ENCODE data around the gene D2HGDH.

D2HGDH gene

GRCh38 chr2:241736111-241736510 is 1.7 kb downstream of the D2HGDH start:
- Histone ChIP-seq H4K8ac (ENCODE audit: low read depth, low read length) (no peak overlapping the region), H3K36me3 (ENCODE audit: control insufficient read depth in 1 of 2, insufficient read depth in 2 of 2, low read length in 2 of 2) (peaks cover 4 to 9% of the 10 kb centered on the region in 2 experiments), H3K27ac (ENCODE audit: low read depth, low read length) (no peak overlapping the region), H2BK120ac (ENCODE audit: insufficient read depth, low read length, poor library complexity) (no peak overlapping the region), H3K18ac (ENCODE audit: low read length) (no peak overlapping the region), H3K23ac (ENCODE audit: low read length) (no peak overlapping the region), H4K12ac (ENCODE audit: low read depth, low read length) (no peak overlapping the region), H2AFZ (ENCODE audit: insufficient read depth, low read length, poor library complexity) (no peak overlapping the region), H3K14ac (ENCODE audit: low read length) (no peak overlapping the region), H2BK12ac (ENCODE audit: low read length) (no peak overlapping the region), H3K79me1 (ENCODE audit: low read length) (peaks cover 11% of the 10 kb centered on the region), H3K9me3 (ENCODE audit: insufficient read depth, low read depth, low read length) (peaks cover 7% of the 10 kb centered on the region), H3K79me2 (ENCODE audit: control insufficient read depth, insufficient read depth, low read length, poor library complexity) (peaks cover 8% of the 10 kb centered on the region), H3K4me2 (ENCODE audit: low read length) (no peak overlapping the region), H4K91ac (ENCODE audit: low read depth, low read length) (no peak overlapping the region), H3K9ac (ENCODE audit: low read length) (no peak overlapping the region), H3K4me1 (ENCODE audit: control insufficient read depth in 1 of 2, insufficient read depth in 2 of 2, low read length in 2 of 2) (peaks cover 7 to 8% of the 10 kb centered on the region in 2 experiments), H3K27me3 (ENCODE audit: insufficient read depth, low read length) (no peaks in the 10 kb centered on the region), H2BK5ac (ENCODE audit: low read depth, low read length, poor library complexity) (no peak overlapping the region), H3K4me3 (ENCODE audit: low read depth, low read length) (no peak overlapping the region), H2AK5ac (ENCODE audit: low read length) (no peak overlapping the region), H3K4ac (ENCODE audit: low read depth, low read length) (no peak overlapping the region)
- no peak for DNase-seq
- no CpG with 5 or more reads among the region's 3 CpGs for WGBS (ENCODE audit: extremely low coverage, insufficient coverage, insufficient read length)

- Histone ChIP-seq H4K91ac (ENCODE audit: low read depth, low read length) (no peak overlapping the region), H2AFZ (ENCODE audit: insufficient read depth, low read length, poor library complexity) (no peak overlapping the region), H3K79me1 (ENCODE audit: low read length) (peaks cover 11% of the 10 kb centered on the region), H2AK5ac (ENCODE audit: low read length) (no peak overlapping the region), H3K14ac (ENCODE audit: low read length) (no peak overlapping the region), H3K4me1 (ENCODE audit: control insufficient read depth in 1 of 2, insufficient read depth in 2 of 2, low read length in 2 of 2) (peaks cover 6 to 7% of the 10 kb centered on the region in 2 experiments), H3K23ac (ENCODE audit: low read length) (no peak overlapping the region), H3K36me3 (ENCODE audit: control insufficient read depth in 1 of 2, insufficient read depth in 2 of 2, low read length in 2 of 2) (peaks cover 4 to 9% of the 10 kb centered on the region in 2 experiments), H3K27ac (ENCODE audit: low read depth, low read length) (no peak overlapping the region), H3K9ac (ENCODE audit: low read length) (no peak overlapping the region), H3K9me3 (ENCODE audit: insufficient read depth, low read depth, low read length) (peaks cover 5% of the 10 kb centered on the region), H3K4me3 (ENCODE audit: low read depth, low read length) (no peak overlapping the region), H3K27me3 (ENCODE audit: insufficient read depth, low read length) (no peaks in the 10 kb centered on the region), H3K18ac (ENCODE audit: low read length) (no peak overlapping the region), H3K4ac (ENCODE audit: low read depth, low read length) (no peak overlapping the region), H2BK5ac (ENCODE audit: low read depth, low read length, poor library complexity) (no peak overlapping the region), H2BK120ac (ENCODE audit: insufficient read depth, low read length, poor library complexity) (no peak overlapping the region), H4K12ac (ENCODE audit: low read depth, low read length) (no peak overlapping the region), H3K79me2 (ENCODE audit: control insufficient read depth, insufficient read depth, low read length, poor library complexity) (peaks cover 8% of the 10 kb centered on the region), H3K4me2 (ENCODE audit: low read length) (no peak overlapping the region), H4K8ac (ENCODE audit: low read depth, low read length) (no peak overlapping the region), H2BK12ac (ENCODE audit: low read length) (no peak overlapping the region)
- WGBS (ENCODE audit: extremely low coverage, insufficient coverage, insufficient read length) = no CpG with 5 or more reads among the region's 17 CpGs
- DNase-seq = no peak
Observed at GRCh38 chr2:241738040-241738686, 3.7 kb downstream of the D2HGDH start.

GRCh38 chr2:241739177-241739576 is 4.7 kb downstream of the D2HGDH start:
- no peak overlapping the region for H4K8ac ChIP-seq (ENCODE audit: low read depth, low read length)
- H3K79me1 ChIP-seq (ENCODE audit: low read length) = peaks cover 8% of the 10 kb centered on the region
- H2AFZ ChIP-seq (ENCODE audit: insufficient read depth, low read length, poor library complexity) = no peak overlapping the region
- H3K9ac ChIP-seq (ENCODE audit: low read length) = no peak overlapping the region
- H4K91ac ChIP-seq (ENCODE audit: low read depth, low read length) = no peak overlapping the region
- H3K4me2 ChIP-seq (ENCODE audit: low read length) = no peak overlapping the region
- H3K18ac ChIP-seq (ENCODE audit: low read length) = no peak overlapping the region
- no peak for DNase-seq
- H3K9me3 ChIP-seq (ENCODE audit: insufficient read depth, low read depth, low read length) = peaks cover 4% of the 10 kb centered on the region
- no peak overlapping the region for H3K23ac ChIP-seq (ENCODE audit: low read length)
- peaks cover 12 to 15% of the 10 kb centered on the region in 2 experiments for H3K36me3 ChIP-seq (ENCODE audit: control insufficient read depth in 1 of 2, insufficient read depth in 2 of 2, low read length in 2 of 2)
- no peak overlapping the region for H2AK5ac ChIP-seq (ENCODE audit: low read length)
- peaks cover 8% of the 10 kb centered on the region for H3K79me2 ChIP-seq (ENCODE audit: control insufficient read depth, insufficient read depth, low read length, poor library complexity)
- H3K4me3 ChIP-seq (ENCODE audit: low read depth, low read length) = no peak overlapping the region
- H3K4me1 ChIP-seq (ENCODE audit: control insufficient read depth in 1 of 2, insufficient read depth in 2 of 2, low read length in 2 of 2) = peaks cover 0 to under 1% of the 10 kb centered on the region in 2 experiments
- H3K14ac ChIP-seq (ENCODE audit: low read length) = no peak overlapping the region
- no peak overlapping the region for H4K12ac ChIP-seq (ENCODE audit: low read depth, low read length)
- WGBS (ENCODE audit: extremely low coverage, insufficient coverage, insufficient read length) = no CpG with 5 or more reads among the region's 15 CpGs
- no peak overlapping the region for H3K27ac ChIP-seq (ENCODE audit: low read depth, low read length)
- H2BK5ac ChIP-seq (ENCODE audit: low read depth, low read length, poor library complexity) = no peak overlapping the region
- no peak overlapping the region for H3K4ac ChIP-seq (ENCODE audit: low read depth, low read length)
- H2BK120ac ChIP-seq (ENCODE audit: insufficient read depth, low read length, poor library complexity) = no peak overlapping the region
- no peaks in the 10 kb centered on the region for H3K27me3 ChIP-seq (ENCODE audit: insufficient read depth, low read length)
- H2BK12ac ChIP-seq (ENCODE audit: low read length) = no peak overlapping the region

GRCh38 chr2:241739651-241740050 is 5.2 kb downstream of the D2HGDH start:
- Histone ChIP-seq H2BK5ac (ENCODE audit: low read depth, low read length, poor library complexity) (no peak overlapping the region), H3K4me3 (ENCODE audit: low read depth, low read length) (no peak overlapping the region), H3K79me1 (ENCODE audit: low read length) (peaks cover 6% of the 10 kb centered on the region), H4K91ac (ENCODE audit: low read depth, low read length) (no peak overlapping the region), H3K4me1 (ENCODE audit: control insufficient read depth in 1 of 2, insufficient read depth in 2 of 2, low read length in 2 of 2) (no peaks in the 10 kb centered on the region), H3K27ac (ENCODE audit: low read depth, low read length) (no peak overlapping the region), H3K14ac (ENCODE audit: low read length) (no peak overlapping the region), H3K27me3 (ENCODE audit: insufficient read depth, low read length) (no peaks in the 10 kb centered on the region), H3K4me2 (ENCODE audit: low read length) (no peak overlapping the region), H3K36me3 (ENCODE audit: control insufficient read depth in 1 of 2, insufficient read depth in 2 of 2, low read length in 2 of 2) (peaks cover 17 to 20% of the 10 kb centered on the region in 2 experiments), H3K4ac (ENCODE audit: low read depth, low read length) (no peak overlapping the region), H2AFZ (ENCODE audit: insufficient read depth, low read length, poor library complexity) (no peak overlapping the region), H3K18ac (ENCODE audit: low read length) (no peak overlapping the region), H3K23ac (ENCODE audit: low read length) (no peak overlapping the region), H4K8ac (ENCODE audit: low read depth, low read length) (no peak overlapping the region), H3K9me3 (ENCODE audit: insufficient read depth, low read depth, low read length) (peaks cover 6% of the 10 kb centered on the region), H3K79me2 (ENCODE audit: control insufficient read depth, insufficient read depth, low read length, poor library complexity) (peaks cover 6% of the 10 kb centered on the region), H2BK120ac (ENCODE audit: insufficient read depth, low read length, poor library complexity) (no peak overlapping the region), H2BK12ac (ENCODE audit: low read length) (no peak overlapping the region), H3K9ac (ENCODE audit: low read length) (no peak overlapping the region), H4K12ac (ENCODE audit: low read depth, low read length) (no peak overlapping the region), H2AK5ac (ENCODE audit: low read length) (no peak overlapping the region)
- no peak for DNase-seq
- WGBS (ENCODE audit: extremely low coverage, insufficient coverage, insufficient read length) = no CpG with 5 or more reads among the region's 12 CpGs
